ENCODE results near the gene NFKBIE. TPM values are rescaled to one million over a fixed set of nuclear protein-coding genes. Genes with fewer than 3 reads are reported as not detected.

NFKBIE gene
- total RNA-seq, 4 donors from 2014 or later: 5.1 to 16.9 (median 13.2) TPM

GRCh38 chr6:44301782-44302564 is 36.6 kb upstream of the NFKBIE start:
- Histone ChIP-seq H3K4me1 (peaks cover 5 to 10% of the 10 kb centered on the region in 2 donors), H3K4me3 (replicated peaks in 1 of 3) (no peak overlapping the region), H3K27me3 (peaks cover 6% of the 10 kb centered on the region), H3K27ac (no peak overlapping the region), H3K9me3 (no peaks in the 10 kb centered on the region), H3K36me3 (peaks cover 36 to 48% of the 10 kb centered on the region in 2 donors)
- 95 to 96% methylated on average over 14 of the region's 14 CpGs for WGBS, 2 donors
- no peak for DNase-seq
- intact Hi-C loops (cut with DNase I): no loop called here
- no peak for TF ChIP-seq CTCF (IDR thresholded peaks at IDR 0.05)
- TF ChIP-seq POLR2A (IDR thresholded peaks at IDR 0.05): no peak

GRCh38 chr6:44301106-44301505 is 35.8 kb upstream of the NFKBIE start:
- no peaks in the 10 kb centered on the region for H3K9me3 ChIP-seq
- no peak overlapping the region for H3K4me3 ChIP-seq (replicated peaks in 1 of 3)
- peaks cover 6% of the 10 kb centered on the region for H3K27me3 ChIP-seq
- no peak for DNase-seq
- peaks cover 6 to 12% of the 10 kb centered on the region in 2 donors for H3K4me1 ChIP-seq
- no peak overlapping the region for H3K27ac ChIP-seq
- 80 to 87% methylated on average over 6 to 8 of the region's 8 CpGs for WGBS, 2 donors
- peaks cover 36 to 44% of the 10 kb centered on the region in 2 donors for H3K36me3 ChIP-seq
- intact Hi-C loops (cut with DNase I): no loop called here
- TF ChIP-seq POLR2A (IDR thresholded peaks at IDR 0.05): no peak
- no peak for TF ChIP-seq CTCF (IDR thresholded peaks at IDR 0.05)

DNA sequence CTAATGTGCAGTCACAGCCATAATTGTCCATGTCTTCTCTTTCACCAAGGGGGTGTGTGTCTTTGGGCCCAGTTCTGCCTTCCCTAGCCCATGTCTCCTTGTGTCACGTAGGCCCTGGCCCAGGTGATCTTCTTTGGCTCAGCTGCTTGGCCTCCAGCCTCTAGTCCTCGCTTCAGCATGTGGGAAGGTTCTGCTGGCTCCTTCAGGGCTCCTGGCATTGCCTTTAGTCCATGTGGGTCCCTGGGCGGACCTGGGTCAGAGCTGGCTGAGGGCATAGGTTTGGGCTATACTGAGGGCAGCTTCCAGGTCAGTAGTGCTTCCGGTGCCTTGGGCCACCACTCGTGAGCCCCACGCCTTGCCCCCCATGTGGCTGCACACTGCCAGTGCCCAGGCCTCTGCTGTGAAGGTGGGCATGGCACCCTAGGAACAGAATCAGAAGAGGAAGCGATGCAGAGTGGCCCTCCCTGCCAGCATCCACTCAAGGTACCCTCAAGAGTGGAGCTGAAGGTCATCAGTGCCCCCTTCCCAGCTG is 35.0 kb upstream of the NFKBIE start:
- Histone ChIP-seq H3K4me3 (replicated peaks in 1 of 3) (no peak overlapping the region), H3K9me3 (no peaks in the 10 kb centered on the region), H3K4me1 (peaks cover 6 to 12% of the 10 kb centered on the region in 2 donors), H3K27me3 (peaks cover 12% of the 10 kb centered on the region), H3K36me3 (peaks cover 36 to 37% of the 10 kb centered on the region in 2 donors), H3K27ac (no peak overlapping the region)
- TF ChIP-seq POLR2A (IDR thresholded peaks at IDR 0.05) (no peak), CTCF (IDR thresholded peaks at IDR 0.05) (no peak)
- intact Hi-C loops (cut with DNase I): no loop called here
- 67 to 87% methylated on average over 4 to 7 of the region's 7 CpGs for WGBS, 2 donors
- DNase-seq: no peak

- no peak for TF ChIP-seq POLR2A (IDR thresholded peaks at IDR 0.05)
- TF ChIP-seq CTCF (IDR thresholded peaks at IDR 0.05): no peak
- Histone ChIP-seq H3K36me3 (peaks cover 23 to 29% of the 10 kb centered on the region in 2 donors), H3K4me1 (peaks cover 6 to 12% of the 10 kb centered on the region in 2 donors), H3K4me3 (replicated peaks in 1 of 3) (no peak overlapping the region), H3K27ac (no peak overlapping the region), H3K27me3 (peaks cover 13% of the 10 kb centered on the region), H3K9me3 (no peaks in the 10 kb centered on the region)
- WGBS, 2 donors: 83 to 86% methylated on average over 3 of the region's 3 CpGs
- DNase-seq: no peak
- intact Hi-C loops (cut with DNase I): no loop called here
Measured at GRCh38 chr6:44298864-44299263, 33.5 kb upstream of the NFKBIE start.

Data from thyroid gland (tissue), 4 donors.